Measurements from ENCODE around the gene APOC3.

The APOC3 gene

GRCh38 chr11:116849060-116849459 is 19.4 kb downstream of the APOC3 start:
- Mint-ChIP-seq H3K9me3 (no peaks in the 10 kb centered on the region), H3K27ac (no peak overlapping the region), H3K4me1 (peaks cover 42% of the 10 kb centered on the region), H3K27me3 (no peaks in the 10 kb centered on the region), H3K4me3 (no peak overlapping the region)
- ATAC-seq (no peak), DNase-seq (no peak)

- no peak for ATAC-seq
- Mint-ChIP-seq H3K27ac (peak overlapping the region in 1 of 2 donors; percentile 29), H3K27me3 (no peaks in the 10 kb centered on the region), H3K4me3 (no peak overlapping the region), H3K4me1 (peaks cover 46% of the 10 kb centered on the region), H3K9me3 (no peaks in the 10 kb centered on the region)
- DNase-seq: no peak
These were observed 19.8 kb downstream of the APOC3 start for GRCh38 chr11:116849486-116849885.

GRCh38 chr11:116851626-116852025 is 21.9 kb downstream of the APOC3 start:
- Mint-ChIP-seq H3K4me3 (peak overlapping the region; percentile 58 to 63), H3K9me3 (no peaks in the 10 kb centered on the region), H3K4me1 (peaks cover 63% of the 10 kb centered on the region), H3K27ac (peak overlapping the region in 1 of 2 donors; percentile 45), H3K27me3 (no peaks in the 10 kb centered on the region)
- ATAC-seq (peak; percentile 35), DNase-seq (peak; percentile 41 to 67)

GRCh38 chr11:116852261-116853031 is 22.7 kb downstream of the APOC3 start:
- no peaks in the 10 kb centered on the region for H3K27me3 Mint-ChIP-seq
- DNase-seq: no peak
- peak overlapping the region; percentile 58 to 63 for H3K4me3 Mint-ChIP-seq
- ATAC-seq: no peak
- H3K27ac Mint-ChIP-seq: peak overlapping the region; percentile 45 to 84
- no peaks in the 10 kb centered on the region for H3K9me3 Mint-ChIP-seq
- peaks cover 68% of the 10 kb centered on the region for H3K4me1 Mint-ChIP-seq

- peak overlapping the region; percentile 58 to 63 for H3K4me3 Mint-ChIP-seq
- DNase-seq: peak; percentile 56 to 75
- no peaks in the 10 kb centered on the region for H3K27me3 Mint-ChIP-seq
- H3K27ac Mint-ChIP-seq: peak overlapping the region; percentile 45 to 92
- H3K4me1 Mint-ChIP-seq: peaks cover 68% of the 10 kb centered on the region
- no peaks in the 10 kb centered on the region for H3K9me3 Mint-ChIP-seq
- ATAC-seq: peak; percentile 97
These were observed 23.9 kb downstream of the APOC3 start for GRCh38 chr11:116853461-116854073.

GRCh38 chr11:116855413-116855812 is 25.7 kb downstream of the APOC3 start:
- no peak for DNase-seq
- no peak for ATAC-seq
- H3K4me3 Mint-ChIP-seq: no peak overlapping the region
- H3K4me1 Mint-ChIP-seq: peaks cover 59% of the 10 kb centered on the region
- H3K27ac Mint-ChIP-seq: peak overlapping the region in 1 of 2 donors; percentile 72
- H3K9me3 Mint-ChIP-seq: no peaks in the 10 kb centered on the region
- H3K27me3 Mint-ChIP-seq: no peaks in the 10 kb centered on the region

- H3K27ac Mint-ChIP-seq: no peak overlapping the region
- ATAC-seq: no peak
- no peak overlapping the region for H3K4me3 Mint-ChIP-seq
- no peak for DNase-seq
- H3K4me1 Mint-ChIP-seq: peaks cover 53% of the 10 kb centered on the region
- no peaks in the 10 kb centered on the region for H3K27me3 Mint-ChIP-seq
- no peaks in the 10 kb centered on the region for H3K9me3 Mint-ChIP-seq
These were observed 26.7 kb downstream of the APOC3 start for GRCh38 chr11:116856423-116856822.

- ATAC-seq (no peak), DNase-seq (no peak)
- peaks cover 44% of the 10 kb centered on the region for H3K4me1 Mint-ChIP-seq
- H3K4me3 Mint-ChIP-seq: no peak overlapping the region
- H3K27ac Mint-ChIP-seq: no peak overlapping the region
- H3K9me3 Mint-ChIP-seq: no peaks in the 10 kb centered on the region
- H3K27me3 Mint-ChIP-seq: no peaks in the 10 kb centered on the region
These were observed 27.6 kb downstream of the APOC3 start for GRCh38 chr11:116857316-116857715.

- Mint-ChIP-seq H3K4me1 (peaks cover 37% of the 10 kb centered on the region), H3K27me3 (no peaks in the 10 kb centered on the region), H3K9me3 (no peaks in the 10 kb centered on the region), H3K27ac (no peak overlapping the region), H3K4me3 (no peak overlapping the region)
- DNase-seq (no peak), ATAC-seq (no peak)
These were observed 28.2 kb downstream of the APOC3 start for GRCh38 chr11:116857936-116858335.

GRCh38 chr11:116859175-116859574 is 29.5 kb downstream of the APOC3 start:
- DNase-seq (no peak), ATAC-seq (no peak)
- H3K4me1 Mint-ChIP-seq: peaks cover 25% of the 10 kb centered on the region
- H3K9me3 Mint-ChIP-seq: no peaks in the 10 kb centered on the region
- no peak overlapping the region for H3K4me3 Mint-ChIP-seq
- H3K27me3 Mint-ChIP-seq: no peaks in the 10 kb centered on the region
- peak overlapping the region in 1 of 2 donors; percentile 64 for H3K27ac Mint-ChIP-seq

- Mint-ChIP-seq H3K4me3 (no peak overlapping the region), H3K27me3 (no peaks in the 10 kb centered on the region), H3K4me1 (peaks cover 17% of the 10 kb centered on the region), H3K9me3 (no peaks in the 10 kb centered on the region), H3K27ac (no peak overlapping the region)
- DNase-seq (no peak), ATAC-seq (no peak)
These were observed 30.6 kb downstream of the APOC3 start for GRCh38 chr11:116860303-116860702.

GRCh38 chr11:116861539-116861938 is 31.8 kb downstream of the APOC3 start:
- no peak overlapping the region for H3K4me3 Mint-ChIP-seq
- no peak for DNase-seq

GRCh38 chr11:116862185-116862584 is 32.5 kb downstream of the APOC3 start:
- DNase-seq (no peak), ATAC-seq (no peak)
- Mint-ChIP-seq H3K4me3 (no peak overlapping the region), H3K9me3 (no peaks in the 10 kb centered on the region), H3K4me1 (no peaks in the 10 kb centered on the region), H3K27me3 (no peaks in the 10 kb centered on the region), H3K27ac (no peak overlapping the region)

More at GRCh38 chr11:116861539-116861938, 31.8 kb downstream of the APOC3 start:
- ATAC-seq: no peak
- no peaks in the 10 kb centered on the region for H3K9me3 Mint-ChIP-seq
- H3K27ac Mint-ChIP-seq: no peak overlapping the region
- H3K4me1 Mint-ChIP-seq: peaks cover 6% of the 10 kb centered on the region
- H3K27me3 Mint-ChIP-seq: no peaks in the 10 kb centered on the region

GRCh38 chr11:116862951-116863350 is 33.2 kb downstream of the APOC3 start:
- H3K9me3 Mint-ChIP-seq: no peaks in the 10 kb centered on the region
- ATAC-seq (no peak), DNase-seq (no peak)
- H3K27ac Mint-ChIP-seq: no peak overlapping the region
- no peaks in the 10 kb centered on the region for H3K27me3 Mint-ChIP-seq
- no peaks in the 10 kb centered on the region for H3K4me1 Mint-ChIP-seq
- no peak overlapping the region for H3K4me3 Mint-ChIP-seq

- Mint-ChIP-seq H3K9me3 (no peaks in the 10 kb centered on the region), H3K4me3 (no peak overlapping the region), H3K4me1 (peaks cover under 1% of the 10 kb centered on the region), H3K27ac (no peak overlapping the region), H3K27me3 (no peaks in the 10 kb centered on the region)
- DNase-seq: no peak
- no peak for ATAC-seq
These were observed 34.8 kb downstream of the APOC3 start for GRCh38 chr11:116864531-116864930.

- DNase-seq (no peak), ATAC-seq (no peak)
- no peaks in the 10 kb centered on the region for H3K9me3 Mint-ChIP-seq
- peaks cover 9% of the 10 kb centered on the region for H3K4me1 Mint-ChIP-seq
- H3K4me3 Mint-ChIP-seq: no peak overlapping the region
- H3K27me3 Mint-ChIP-seq: no peaks in the 10 kb centered on the region
- no peak overlapping the region for H3K27ac Mint-ChIP-seq
These were observed 36.0 kb downstream of the APOC3 start for GRCh38 chr11:116865696-116866095.

Measured in stimulated activated naive CD8-positive, alpha-beta T cell treated with anti-CD3 and anti-CD28 coated beads, Interleukin-15, amount 100 ng/mL, for 72 hours (primary cell).